ENCODE results near the gene DDX54.
"Not testable (repeated sequence)": the region's sequence is repeated elsewhere in the genome, so short reads cannot be mapped to it uniquely, and the experiment has no call there.

DDX54 gene

GRCh38 chr12:113220593-113221180 lies 35.4 kb upstream of the DDX54 start:
- no peak for DNase-seq

DNA sequence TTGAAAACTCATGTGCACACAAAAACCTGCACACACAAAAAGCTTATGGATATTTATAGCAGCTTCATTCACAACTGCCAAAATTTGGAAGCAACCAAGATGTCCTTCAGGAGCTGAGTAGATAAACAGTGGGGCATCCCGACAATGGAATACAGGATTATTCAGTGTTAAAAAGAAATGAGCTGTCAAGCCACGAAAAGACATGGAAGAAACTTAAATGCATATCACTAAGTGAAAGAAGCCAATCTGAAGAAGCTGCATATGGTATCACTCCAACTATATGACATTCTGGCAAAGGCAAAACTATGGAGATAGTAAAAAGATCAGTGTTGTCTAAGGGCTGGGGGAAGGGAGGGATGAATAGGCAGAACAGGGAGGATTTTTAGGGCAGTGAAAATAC lies 30.7 kb upstream of the DDX54 start:
- no peak for DNase-seq

- DNase-seq, result no peak
Measured at GRCh38 chr12:113214895-113215400, 29.7 kb upstream of the DDX54 start.

GRCh38 chr12:113211160-113211559 lies 25.9 kb upstream of the DDX54 start:
- no peak for DNase-seq

DNA sequence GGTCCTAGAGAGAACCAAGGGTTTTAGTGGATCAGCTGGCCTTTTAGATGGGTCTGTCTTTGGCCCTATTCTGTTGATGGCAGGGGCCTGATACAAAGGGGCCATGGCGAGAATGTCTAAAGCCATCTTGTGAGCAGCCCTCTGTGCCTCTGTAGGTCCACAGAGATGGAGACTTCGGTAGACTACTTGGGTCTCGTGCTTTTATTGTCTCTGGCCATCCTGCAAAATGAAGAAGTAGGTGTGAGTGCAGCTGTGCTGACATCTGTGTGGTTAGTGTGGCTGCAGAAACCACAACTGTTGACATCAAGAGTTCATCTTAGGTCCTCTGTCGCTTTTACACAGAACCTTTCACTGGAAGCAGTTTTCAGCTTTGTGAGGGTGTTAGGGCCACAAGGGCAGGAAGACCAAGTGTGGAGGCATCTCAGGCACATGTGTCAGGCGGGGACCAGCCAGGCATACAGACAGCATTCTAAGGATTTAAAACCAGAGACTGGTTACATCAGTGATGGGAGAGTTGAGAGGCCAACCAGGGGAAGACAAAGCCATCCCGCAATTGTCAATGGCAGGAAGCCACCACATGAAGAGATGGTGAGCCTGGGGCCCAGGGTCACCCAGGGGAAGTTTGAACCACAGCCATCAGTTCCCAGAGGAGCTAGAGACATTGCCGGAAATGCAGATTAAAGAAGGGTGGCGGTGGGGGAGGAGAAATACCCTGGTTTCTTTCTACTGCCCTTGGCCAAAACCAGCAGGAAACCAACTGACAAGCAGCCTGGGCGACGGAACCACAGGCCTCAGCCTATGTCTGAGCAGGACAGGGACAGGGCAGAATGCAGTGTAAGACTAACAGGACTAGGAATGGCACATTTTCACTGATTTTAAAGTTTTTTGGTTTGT lies 23.0 kb upstream of the DDX54 start:
- no peak for DNase-seq

DNA sequence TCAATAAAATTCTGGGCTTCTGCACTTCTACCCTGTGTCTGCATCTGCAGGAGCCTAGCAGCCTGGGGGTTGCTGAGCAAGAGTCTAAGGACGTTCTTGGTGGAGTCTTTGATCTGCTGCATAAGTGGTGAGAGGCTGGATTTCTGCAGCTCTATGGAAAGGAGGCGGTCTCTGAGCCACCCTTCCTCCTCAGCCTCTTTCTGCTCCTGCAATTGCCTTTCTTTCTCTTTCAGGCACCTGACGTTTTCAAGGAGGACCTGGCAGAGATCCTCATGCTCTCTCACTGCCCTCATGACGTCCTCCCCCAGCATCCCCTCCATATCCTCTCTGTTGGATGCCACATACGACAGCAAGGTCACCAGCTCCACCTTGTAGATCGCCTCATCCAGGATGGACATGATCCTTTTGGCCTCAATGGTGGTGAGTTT lies 22.3 kb upstream of the DDX54 start:
- no peak for DNase-seq

- DNase-seq, result not testable (repeated sequence)
Measured at GRCh38 chr12:113206802-113207201, 21.5 kb upstream of the DDX54 start.

- DNase-seq, result no peak
Measured at GRCh38 chr12:113204804-113205203, 19.5 kb upstream of the DDX54 start.

- no peak for DNase-seq
Measured at GRCh38 chr12:113203852-113204760, 18.8 kb upstream of the DDX54 start.

- DNase-seq, result no peak
Measured at GRCh38 chr12:113202300-113203075, 17.2 kb upstream of the DDX54 start.

DNA sequence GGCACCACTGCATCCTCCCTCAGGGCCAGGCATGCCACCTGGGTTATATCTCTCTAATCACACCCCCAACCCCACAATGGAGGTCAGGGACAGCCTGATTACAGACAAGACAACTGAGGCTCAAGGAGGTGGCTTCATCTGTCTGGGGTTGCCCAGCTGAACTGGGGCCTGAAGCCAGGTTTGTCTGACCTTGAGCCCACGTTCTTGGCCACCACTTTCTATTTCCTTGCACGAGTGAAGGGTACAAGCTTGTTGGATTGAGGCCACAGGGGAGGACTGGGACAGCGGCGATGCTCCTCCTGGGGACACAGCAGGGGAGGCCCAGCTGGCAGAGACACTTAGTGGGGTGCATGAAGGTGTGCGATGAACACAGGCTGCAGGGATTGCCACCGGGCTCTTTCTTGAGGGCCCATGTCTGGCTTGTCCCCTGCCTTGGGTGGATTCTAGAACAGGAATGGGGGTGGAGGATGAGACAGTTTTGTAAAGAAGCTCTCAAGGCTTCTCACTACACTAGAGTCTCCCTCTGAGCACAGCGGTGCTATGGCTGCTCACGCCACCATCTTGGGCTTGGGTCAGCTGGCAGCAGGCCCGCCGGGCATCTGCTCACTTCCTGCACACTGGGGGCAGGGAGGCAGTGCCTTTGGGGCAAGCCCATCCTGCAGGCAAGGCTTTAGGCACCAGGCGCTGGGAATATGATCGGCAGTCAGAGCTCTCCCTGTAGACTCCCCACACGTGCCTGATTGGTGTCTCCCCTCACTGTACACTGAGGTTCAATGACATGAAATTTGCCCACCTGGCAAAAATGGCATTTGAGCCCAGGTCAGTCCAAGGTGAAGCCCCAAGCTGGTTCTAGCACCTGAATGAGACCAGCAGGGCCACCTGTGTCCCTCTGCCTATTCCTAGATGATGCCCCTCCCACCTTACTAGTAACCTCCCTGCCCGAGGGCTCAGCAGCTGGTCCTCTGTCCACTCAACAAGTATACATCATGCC lies 16.2 kb upstream of the DDX54 start:
- no peak for DNase-seq

- DNase-seq, result no peak
Measured at GRCh38 chr12:113200021-113200797, 14.9 kb upstream of the DDX54 start.

- DNase-seq, result no peak
Measured at GRCh38 chr12:113198296-113198695, 13.0 kb upstream of the DDX54 start.

DNA sequence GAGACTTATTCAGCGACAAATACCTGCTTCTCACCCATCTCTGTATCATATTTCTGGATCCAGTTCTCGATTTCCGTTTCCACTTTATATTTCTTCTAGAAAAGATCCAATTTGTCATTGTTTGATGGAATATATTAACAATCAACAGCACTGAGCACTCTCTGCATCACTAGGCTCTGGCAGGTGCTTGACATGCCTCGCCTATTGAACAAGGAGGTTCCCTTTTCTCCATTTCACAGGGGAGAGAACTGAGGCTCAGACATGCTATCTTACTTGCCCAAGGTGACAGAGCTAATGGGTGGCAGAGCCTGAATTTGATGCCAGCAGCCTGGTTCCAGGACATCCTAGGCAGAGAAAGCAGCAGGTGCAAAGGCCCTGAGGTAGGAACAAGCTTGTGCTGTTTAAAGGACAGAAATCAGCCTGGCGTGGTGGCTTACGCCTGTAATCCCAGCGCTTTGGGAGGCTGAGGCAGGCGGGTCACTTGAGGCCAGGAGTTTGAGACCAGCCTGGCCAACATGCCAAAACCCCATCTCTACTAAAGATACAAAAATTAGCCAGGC lies 12.3 kb upstream of the DDX54 start:
- DNase-seq, result no peak

DNA sequence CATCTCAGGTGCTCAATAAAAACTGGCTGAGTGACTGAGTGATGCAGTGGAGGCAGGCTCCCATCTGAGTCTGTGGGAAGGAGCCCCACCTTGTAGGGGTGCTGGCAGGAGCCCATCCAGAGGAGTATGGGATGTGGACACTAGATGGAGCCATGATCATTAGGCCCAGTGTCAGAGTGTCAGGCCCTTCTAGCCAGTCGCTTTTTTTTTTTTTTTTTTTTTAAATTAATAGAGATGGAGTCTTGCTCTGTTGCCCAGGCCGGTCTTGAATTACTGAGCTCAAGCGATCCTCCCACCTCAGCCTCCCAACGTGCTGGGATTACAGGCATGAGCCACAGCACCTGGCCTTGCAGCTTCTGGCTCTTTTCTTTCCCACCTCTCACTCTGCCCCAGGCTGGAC lies 11.7 kb upstream of the DDX54 start:
- peak; percentile 12 to 31 for DNase-seq

- DNase-seq, result no peak
Measured at GRCh38 chr12:113196582-113196981, 11.3 kb upstream of the DDX54 start.

- DNase-seq, result no peak
Measured at GRCh38 chr12:113195598-113195997, 10.3 kb upstream of the DDX54 start.

- no peak for DNase-seq
Measured at GRCh38 chr12:113194971-113195391, 9.7 kb upstream of the DDX54 start.

DNA sequence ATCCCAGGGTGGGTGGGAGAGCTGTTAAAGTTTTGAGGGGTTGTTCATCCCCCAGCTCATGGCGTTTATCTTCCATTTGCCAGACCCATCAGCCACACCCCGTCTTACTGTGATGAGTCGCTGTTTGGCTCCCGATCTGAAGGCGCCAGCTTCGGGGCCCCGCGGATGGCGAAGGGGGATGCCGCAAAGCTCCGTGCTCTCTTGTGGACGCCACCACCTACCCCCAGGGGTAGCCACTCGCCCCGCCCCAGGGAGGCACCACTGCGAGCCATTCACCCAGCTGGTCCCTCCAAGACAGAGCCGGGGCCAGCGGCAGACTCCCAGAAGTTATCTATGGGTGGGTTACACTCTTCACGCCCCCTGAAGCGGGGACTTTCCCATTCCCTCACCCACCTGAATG lies 5.9 kb upstream of the DDX54 start:
- DNase-seq, result no peak

DNA sequence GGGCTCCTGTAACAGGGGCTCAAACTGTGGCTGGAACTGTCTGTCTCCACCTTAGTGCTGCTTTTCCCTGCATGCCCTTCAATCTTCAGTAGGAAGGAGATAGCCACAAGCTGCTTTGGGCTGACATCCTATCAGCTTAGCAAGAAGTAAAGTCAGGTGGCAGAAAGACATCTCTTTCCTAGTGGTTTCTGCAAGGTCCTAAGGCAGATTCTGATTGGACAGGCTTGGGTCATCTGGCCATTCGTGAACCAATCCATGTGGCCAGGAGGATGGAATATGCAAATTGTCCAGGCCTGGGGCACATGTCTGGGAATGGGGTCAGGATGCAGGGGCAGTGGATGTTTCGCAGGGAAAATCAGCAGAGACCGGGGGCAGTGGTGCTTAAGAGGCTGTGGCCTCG lies 5.5 kb upstream of the DDX54 start:
- no peak for DNase-seq

All from NCI-H187 (cell line).